GM11168 (cell line): ENCODE results near the gene CHMP4A.
"Not testable (repeated sequence)": the region's sequence is repeated elsewhere in the genome, so short reads cannot be mapped to it uniquely, and the experiment has no call there.

ENCODE experiments used
- in situ Hi-C: fragments of 300-500 bp; cut with MboI; formaldehyde crosslinking; loops from one replicate; pipeline ENCODE4 v1.12.0; 2022; ENCODE audit warnings: low sequenced_read_pairs; ENCODE audit not compliant: unreplicated experiment

Gene CHMP4A

GRCh38 chr14:24249230-24250021 lies 36.1 kb upstream of the CHMP4A start:
- in situ Hi-C loops: no loop called here

DNA sequence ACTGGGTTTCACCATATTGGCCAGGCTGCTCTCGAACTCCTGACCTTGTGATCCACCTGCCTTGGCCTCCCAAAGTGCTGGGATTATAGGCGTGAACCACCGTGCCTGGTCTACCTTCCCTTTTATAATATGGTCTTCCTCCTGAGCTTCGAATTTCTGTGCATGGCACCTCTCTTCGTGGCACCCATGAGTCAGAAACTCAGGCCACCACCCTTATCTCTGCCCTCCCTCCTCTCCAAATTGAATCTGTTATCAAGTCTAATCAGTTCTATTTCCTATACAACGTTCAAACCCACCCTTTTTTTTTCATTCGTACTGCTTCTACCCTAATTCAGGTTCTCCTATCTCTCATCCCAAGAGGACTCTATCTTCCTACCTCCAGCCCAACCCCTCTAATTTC lies 34.1 kb upstream of the CHMP4A start:
- in situ Hi-C loops: no loop called here

DNA sequence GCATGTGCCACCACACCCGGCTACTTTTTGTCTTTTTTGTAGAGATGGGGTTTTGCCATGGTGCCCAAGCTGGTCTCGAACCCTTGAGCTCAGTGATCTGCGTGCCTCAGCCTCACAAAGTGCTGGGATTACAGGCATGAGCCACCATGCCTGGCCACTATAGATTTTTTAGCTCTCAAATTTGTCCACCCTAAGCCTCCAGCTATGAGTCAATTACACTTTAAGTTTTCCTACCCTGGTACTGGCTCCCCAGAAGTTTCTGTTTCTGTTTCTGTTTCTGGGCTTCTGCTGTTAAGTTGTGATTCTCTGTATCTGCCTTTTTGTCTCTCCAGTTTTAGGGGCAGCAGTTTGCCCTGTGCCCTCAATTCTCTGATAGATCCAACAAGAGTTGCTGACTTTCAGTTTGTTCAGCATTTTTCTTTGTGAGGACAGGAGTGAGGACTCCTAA lies 33.5 kb upstream of the CHMP4A start:
- in situ Hi-C loops: no loop called here

DNA sequence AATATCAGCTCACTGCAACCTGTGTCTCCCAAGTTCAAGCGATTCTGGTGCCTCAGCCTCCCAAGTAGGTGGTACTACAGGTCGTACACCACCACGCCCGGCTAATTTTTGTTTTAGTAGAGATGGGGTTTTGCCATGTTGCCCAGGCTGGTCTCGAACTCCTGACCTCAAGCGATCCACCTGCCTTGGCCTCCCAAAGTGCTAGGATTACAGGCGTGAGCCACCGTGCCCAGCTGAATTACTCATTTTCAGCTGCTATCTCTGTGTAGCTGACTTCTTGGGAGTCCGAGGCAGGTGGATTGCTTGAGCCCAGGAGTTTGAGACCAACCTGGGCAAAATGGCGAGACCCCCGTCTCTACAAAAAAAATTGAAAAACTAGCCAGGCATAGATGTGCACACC lies 32.1 kb upstream of the CHMP4A start:
- in situ Hi-C loops: not testable (repeated sequence)

- in situ Hi-C loops: loop anchor here (5.0 kb wide), 1 partner anchor 54 kb away; the partner anchor contains the start of genes DHRS1 and NOP9
Measured at GRCh38 chr14:24243336-24243836, 30.1 kb upstream of the CHMP4A start.

DNA sequence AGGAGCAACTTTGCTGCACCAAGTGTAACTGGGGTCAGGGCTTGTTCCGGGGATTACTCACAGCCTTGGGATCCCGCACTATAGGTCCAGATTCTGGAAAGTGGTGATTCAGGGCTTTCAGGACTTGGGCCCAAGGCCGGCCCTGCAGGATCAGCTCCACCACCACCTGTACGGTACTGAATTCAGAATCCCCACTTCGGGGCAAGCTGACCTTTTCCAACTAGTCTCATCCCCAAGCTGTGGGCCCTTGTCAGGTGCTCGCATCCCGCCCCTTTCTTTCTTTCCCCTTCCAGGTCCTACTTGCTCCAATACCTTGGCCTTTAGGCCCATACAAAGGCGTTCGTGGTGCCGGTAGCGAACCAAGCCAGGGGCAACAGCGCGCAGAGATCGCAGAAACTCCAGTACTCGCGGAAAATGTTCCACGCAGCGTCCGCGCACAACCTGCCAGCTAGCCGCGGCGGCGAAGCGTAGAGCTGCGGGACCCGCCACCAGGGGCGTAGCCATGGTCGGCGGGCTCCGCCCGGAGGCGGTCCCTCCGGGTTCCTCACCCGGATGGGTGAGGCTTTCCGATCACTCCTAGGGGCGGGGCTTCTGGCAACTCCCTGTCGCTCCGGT lies 28.6 kb upstream of the CHMP4A start:
- in situ Hi-C loops: loop anchor here (5.0 kb wide), 1 partner anchor 55 kb away; the partner anchor contains the start of genes DHRS1 and NOP9

DNA sequence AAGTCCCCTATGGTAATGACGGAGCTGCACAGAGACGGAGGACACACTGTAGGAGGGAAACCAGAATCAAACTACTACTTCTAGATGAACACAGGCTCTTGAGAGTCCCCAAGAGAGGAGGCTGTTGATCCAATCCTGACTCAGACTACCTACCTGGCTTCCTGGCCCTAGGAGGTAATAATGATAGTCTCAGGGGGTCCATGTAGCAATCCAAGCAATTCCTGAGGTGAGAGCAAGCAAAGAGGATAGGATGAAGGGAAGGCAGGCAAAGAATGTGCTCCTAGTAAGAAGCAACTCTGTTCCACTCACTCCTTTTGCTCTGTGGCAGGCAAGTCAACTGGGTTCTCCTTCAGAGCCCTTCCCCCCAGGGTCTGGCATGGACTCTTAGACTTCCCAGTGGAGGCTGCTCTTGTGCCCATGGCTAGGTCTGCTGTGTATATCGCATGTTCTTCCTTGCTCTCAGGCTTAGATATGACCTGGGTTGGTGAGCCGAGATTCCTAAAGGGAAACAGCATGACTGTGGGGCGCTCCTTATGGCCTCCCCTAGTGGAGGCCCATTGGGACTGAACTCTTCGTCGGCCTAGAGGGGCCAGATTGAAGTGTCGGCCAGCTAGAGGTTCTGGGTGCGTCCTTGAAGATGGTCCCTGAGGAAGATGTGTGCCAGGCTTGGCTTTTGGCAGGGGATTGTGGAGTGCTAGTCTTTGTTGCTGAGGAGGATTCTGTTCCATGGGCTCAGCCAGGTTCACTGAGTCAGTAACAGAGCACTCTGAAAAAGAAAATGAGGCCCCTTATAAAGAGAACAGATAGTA lies 27.0 kb upstream of the CHMP4A start:
- in situ Hi-C loops: loop anchor here (5.0 kb wide), 1 partner anchor 57 kb away; the partner anchor contains the start of genes DHRS1 and NOP9

DNA sequence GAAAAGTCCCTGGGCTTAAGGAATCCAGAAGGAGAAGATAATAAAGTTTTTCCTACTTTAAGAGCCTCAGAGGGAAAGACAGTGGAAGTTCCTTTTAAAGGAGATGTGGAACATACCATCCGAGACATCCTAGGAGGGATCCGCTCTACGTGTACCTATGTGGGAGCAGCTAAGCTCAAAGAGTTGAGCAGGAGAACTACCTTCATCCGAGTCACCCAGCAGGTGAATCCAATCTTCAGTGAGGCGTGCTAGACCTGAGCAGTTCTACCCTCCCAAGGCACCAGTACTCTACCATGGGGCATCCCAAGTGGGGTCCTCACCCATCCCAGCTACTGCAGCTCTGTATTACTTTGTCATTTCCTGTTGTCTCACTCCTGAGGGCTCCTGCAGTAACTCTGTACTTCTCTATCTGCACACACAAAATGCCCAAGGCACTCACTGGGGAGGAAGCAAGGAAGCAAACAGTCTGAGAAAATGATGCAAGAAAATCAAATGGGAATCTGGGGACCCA lies 25.3 kb upstream of the CHMP4A start:
- in situ Hi-C loops: no loop called here

GRCh38 chr14:24238123-24238522 lies 24.8 kb upstream of the CHMP4A start:
- in situ Hi-C loops: no loop called here

- in situ Hi-C loops: no loop called here
Measured at GRCh38 chr14:24237463-24237955, 24.2 kb upstream of the CHMP4A start.

GRCh38 chr14:24236689-24237462 lies 23.6 kb upstream of the CHMP4A start:
- in situ Hi-C loops: no loop called here

GRCh38 chr14:24235804-24236688 lies 22.8 kb upstream of the CHMP4A start:
- in situ Hi-C loops: no loop called here

GRCh38 chr14:24234095-24235005 lies 21.1 kb upstream of the CHMP4A start:
- in situ Hi-C loops: no loop called here

DNA sequence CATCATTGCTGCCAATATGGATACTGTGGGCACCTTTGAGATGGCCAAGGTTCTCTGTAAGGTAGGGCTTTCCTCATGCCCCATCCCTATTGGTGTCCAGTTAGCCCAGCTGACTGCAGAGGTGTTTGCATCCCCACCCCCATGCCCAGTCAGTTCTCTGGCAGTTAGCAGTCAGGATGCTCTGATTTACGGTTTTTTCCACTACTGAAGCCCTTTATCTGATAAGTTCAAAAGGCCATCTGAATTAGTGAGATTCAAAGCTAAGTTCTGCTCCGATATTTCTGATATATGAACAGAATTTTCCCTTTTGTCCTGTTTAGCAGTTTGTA lies 20.2 kb upstream of the CHMP4A start:
- in situ Hi-C loops: no loop called here

DNA sequence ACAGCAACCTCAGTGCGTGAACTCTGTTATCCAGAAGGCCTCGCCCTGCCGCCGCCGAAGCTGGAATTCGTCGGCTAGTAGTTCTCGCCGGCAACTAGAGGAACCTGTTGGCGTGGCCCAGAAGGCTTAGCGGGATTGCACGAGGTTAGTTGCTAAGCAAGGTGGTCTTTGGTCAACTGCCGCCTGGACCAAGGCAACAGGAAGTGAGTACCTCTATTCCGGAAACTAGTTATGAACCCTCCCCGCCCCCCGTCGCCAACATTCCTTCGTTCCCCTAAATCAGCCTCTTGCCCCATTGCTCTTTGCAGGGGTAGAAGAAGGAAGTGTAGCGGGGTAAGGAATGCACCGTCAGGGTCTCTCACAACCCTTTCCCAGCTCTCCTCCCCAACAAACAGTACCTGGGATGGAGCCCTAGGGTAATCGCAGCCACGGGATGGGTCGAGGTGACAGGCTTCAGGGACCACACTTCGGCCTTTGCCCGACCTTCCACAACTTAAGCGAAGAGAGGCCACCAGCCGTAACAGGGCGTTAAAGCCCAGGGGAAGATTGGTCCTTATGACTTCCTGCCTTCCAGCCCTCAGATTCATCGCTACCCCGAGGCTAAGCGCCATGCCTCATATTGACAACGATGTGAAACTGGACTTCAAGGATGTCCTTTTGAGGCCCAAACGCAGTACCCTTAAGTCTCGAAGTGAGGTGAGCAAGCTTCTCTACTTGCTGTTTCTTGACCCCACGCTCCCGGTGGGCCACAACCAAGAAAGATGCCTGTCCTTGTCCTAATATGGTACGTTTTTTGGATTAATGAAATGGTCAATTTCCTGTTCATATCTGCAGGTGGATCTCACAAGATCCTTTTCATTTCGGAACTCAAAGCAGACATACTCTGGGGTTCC lies 19.6 kb upstream of the CHMP4A start, which contains the start of gene GMPR2:
TSS of gene GMPR2 (plus strand) at position 285 of the 893 bp plus-strand sequence. CDS start at position 610, 325 bp downstream.
- in situ Hi-C loops: no loop called here

GRCh38 chr14:24232121-24232644 lies 18.9 kb upstream of the CHMP4A start, which contains the start of gene NEDD8:
Gene NEDD8 (minus strand): TSS chr14:24232367. CDS start chr14:24232267, 100 bp downstream.
- in situ Hi-C loops: no loop called here
